ENCODE measurements around the gene CAST.
A peak's percentile ranks its signal among the peaks of the same experiment; 100 is the strongest.
"Not testable (repeated sequence)": the region's sequence is repeated elsewhere in the genome, so short reads cannot be mapped to it uniquely, and the experiment has no call there.

Gene CAST

DNA sequence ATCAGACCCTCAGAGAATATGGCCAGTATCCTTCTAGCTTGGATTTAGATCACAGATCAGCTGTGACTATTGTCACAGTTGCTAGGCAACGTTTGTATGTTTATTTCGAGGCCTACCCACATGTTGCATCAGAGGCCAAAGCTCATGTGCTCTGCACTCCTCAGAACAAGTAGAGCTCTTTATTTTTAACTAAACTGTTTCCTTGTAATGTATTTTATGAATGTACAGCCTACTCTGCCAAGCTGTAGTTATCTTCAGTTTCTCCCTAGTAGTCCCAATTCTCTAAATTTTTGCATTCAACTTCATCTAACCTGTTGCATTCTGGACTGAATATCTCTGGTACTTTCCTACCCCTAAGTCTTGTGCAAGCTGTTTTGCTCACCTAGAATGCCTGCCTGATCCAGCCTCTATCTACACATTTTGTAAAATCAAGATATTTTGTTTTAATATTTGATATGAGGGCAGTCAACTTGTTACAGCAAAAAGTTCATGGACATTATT is 52.8 kb downstream of the CAST start:
- DNase-seq: peak; percentile 55

DNA sequence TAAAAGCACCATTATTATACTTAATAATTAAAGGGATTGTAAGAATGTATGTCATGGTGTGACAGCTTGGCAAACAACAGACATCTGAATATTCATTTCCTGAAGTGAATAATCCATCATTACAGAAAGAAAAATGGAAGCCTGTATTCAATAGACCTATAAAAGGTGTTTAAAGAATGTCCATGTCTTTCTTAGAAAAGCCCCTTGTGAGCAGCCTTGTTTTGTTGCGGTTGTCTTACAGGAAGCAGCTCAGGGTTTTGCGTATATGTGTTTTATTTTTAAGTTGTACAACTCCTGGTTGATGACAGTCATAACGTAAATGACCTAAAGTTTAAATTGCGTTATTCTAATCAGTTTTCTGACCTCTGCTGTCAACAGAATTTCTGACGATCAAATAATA is 53.8 kb downstream of the CAST start:
- no peak for DNase-seq

DNA sequence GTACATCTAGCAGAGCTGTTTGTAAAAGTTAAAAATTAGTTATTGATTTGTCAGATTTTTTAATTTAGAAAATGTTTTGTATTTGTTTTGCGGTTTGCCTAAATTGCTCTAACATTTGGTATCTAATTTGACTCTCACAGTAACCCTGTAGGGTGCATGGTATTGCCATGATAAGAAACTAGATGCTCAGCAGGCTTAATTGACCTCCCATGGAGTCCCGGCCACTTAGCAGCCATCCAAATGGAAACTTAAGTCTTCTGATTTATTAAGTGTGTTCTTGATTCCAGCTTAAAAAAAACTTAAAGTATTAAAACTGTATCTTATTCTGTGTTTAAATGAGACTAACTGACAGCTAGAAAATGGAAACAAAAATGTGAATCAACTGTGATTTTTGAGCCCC is 54.5 kb downstream of the CAST start:
- DNase-seq: no peak

DNA sequence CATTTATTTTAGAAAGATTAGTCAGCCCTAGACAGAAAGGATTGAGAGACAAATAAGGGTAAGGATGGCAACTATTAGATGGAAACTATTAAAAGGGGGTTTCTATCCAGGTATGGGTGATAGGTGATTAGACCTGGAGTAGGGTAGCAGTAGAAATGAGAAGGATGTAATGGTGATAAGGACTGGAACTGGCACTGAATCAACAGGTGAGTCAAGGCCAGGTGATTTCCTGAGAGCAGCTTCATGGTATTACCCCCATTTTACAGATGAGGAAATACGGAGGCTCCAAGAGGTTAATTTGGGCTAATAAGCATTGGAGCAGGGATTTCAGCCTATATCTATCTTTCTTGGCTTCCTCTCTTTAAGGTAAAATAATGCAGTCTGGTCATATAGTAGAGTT is 55.7 kb downstream of the CAST start:
- DNase-seq: no peak

DNA sequence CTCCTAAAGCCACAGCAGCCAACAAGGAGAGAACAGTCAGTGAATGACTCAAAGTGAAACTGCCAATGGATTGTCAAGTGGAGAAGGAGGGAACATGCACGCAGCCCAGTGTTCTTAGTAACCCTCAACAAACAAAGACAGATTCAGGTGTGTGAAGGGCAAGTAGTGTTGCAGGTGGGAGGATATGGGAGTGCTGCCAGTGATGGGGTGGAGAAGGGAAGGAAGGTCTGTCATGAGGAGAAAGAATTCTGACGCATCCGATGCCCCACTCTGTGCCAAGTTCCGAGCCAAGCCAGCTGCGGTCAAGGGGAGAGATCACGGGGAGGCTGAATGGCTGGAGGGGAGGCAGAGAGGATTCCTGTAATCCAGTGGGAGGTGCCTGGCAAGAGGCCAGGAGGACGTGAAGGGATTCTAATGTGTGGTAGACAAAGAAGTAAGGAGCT is 56.5 kb downstream of the CAST start:
- no peak for DNase-seq

DNA sequence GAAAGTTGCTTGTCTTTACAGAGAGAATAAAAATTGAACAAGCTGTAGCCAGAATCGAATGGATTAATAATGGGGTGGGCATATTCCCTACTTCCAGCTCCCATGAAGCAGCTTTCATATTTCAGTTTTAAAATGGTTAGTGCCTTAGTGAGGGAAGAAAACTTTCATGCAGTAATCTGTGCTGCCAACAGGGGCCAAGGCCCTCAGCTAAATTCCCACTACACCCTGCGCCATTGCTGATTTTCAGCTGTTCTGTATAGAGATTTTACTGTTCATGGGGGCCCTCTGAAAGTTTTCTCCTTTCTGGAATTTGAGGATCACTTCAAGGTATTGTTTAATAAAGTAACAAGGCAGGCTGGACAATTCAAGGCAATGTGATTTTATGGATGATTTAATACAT is 58.2 kb downstream of the CAST start:
- DNase-seq: no peak

DNA sequence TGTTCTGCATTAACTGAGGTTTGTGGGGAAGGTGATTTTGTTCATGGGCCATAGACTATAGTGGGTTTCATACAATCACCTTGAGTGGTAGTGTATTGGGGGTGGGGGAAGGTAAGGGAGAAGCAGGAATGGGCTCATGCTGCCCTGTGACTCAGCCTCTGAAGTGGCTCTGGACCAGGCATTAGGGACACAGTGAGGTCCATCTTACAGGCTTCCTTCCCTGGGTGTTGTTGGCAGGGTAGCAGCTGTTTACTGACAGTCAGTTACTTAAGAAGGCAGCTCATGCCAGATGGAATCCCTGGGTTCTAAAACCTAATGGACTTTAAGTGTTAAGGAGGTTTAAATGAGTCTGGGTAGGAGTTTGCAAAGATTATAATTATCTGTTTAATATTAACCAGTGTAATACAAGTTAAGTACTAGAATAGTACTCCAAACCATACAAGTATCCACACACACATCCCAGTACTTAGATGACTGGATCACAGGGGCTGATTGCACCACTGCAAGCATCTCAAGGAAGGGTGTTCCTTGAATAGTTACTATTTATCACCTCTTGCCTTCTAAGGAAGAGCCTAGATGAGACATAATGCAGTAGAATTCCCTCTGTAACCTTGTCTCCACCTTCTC is 59.3 kb downstream of the CAST start:
- DNase-seq: peak; percentile 41

DNA sequence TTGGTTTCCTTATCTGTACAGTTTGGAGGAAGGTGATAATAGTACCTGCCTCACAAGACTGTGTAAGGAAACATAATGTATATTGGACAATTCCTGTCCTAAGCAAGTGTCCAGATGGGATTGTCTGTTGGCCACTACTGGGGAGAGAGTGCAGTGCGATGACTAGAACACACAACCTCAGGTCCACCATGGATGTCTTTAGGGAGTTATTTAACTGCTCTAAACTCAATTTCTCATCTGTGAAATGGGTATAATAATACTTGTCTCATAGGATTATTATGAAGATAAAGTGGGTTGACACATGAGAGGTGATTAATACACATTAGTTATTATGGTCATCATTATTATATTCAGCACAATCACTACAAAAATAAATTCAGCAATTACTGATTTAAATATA is 63.1 kb downstream of the CAST start:
- DNase-seq: no peak

DNA sequence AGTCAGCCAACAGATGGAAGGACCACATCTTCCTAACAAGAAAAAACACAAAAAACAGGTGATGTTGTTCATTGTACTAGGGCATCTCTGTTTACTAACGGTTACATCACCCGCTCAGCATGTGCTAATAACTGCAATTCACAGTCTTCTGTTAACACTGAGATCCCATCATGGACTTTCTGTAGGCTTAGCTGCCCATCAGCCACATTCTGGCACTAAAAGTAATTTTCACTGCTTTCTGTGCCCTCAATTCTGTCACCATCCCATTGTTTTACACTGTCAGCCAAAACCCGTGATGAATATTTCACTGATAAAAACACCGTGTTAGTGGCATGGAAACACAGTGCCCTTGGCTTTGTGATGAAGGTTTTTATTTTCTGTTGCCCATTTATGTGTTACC is 64.6 kb downstream of the CAST start:
- DNase-seq: no peak

DNA sequence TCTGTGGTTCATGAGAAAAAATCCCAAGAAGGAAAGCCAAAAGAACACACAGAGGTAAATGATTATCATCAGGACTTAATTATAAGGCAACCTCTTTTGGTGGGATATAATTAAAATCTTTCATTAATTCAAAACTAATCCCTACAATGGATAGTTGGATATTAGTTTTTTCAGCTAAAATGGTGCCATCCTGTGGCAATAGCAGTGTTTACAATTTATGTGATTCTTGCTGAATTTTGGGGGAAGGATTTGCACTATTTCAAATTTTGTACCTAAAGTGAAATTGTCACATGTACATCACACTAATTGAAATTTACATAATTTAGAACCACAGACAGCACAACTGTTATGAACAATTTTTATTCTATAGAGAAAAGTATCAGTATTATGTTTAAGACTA is 67.0 kb downstream of the CAST start:
- DNase-seq: no peak

DNA sequence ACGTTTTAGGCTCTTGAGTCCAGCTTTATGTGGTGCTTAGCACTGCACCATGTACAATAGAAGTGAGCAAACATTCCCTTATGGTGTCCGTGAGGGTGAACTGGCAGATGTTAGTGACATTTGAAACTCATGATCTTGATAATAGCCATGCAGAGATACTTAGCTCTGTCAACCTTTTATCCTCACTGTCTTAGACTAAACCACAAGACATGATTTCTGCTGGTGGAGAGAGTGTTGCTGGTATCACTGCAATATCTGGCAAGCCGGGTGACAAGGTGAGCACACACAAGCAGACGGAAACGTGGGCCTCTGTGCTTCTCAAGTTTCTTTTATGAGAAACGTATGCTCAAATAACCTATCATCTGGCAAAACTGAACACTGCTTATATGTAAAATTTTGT is 68.4 kb downstream of the CAST start:
- DNase-seq: no peak

DNA sequence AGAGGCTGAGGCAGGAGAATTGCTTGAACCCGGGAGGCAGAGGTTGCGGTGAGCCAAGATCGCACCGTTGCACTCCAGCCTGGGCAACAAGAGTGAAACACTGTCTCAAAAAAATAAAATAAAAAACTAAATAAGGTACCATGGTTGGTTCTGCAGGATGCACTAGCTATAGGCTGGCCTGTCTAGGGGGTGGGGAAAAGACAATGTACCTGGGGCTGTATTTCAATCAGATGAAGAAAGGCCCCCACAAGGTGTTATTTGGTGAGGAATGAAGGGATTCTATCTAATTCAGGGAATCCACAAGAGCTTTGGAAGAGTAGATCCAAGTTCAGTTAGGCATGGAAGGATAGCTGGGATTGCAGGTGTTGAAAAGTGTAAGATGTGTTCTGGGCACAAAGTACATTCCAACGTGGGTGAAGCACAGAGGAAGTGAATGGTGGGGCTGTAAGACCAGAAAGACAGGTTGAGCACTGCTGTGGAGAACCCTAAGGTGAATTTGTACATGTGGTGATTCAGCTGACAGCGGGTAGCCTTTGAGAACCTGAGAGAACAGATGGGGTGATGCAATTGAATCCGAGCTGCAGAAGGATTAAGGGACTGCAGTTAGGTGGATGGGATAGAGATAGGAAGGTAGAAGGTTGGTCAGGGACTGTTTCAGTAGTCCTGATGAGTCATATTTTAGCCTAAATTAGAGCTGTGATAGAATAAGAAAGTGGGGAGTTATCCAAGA is 71.8 kb downstream of the CAST start:
- no peak for DNase-seq

DNA sequence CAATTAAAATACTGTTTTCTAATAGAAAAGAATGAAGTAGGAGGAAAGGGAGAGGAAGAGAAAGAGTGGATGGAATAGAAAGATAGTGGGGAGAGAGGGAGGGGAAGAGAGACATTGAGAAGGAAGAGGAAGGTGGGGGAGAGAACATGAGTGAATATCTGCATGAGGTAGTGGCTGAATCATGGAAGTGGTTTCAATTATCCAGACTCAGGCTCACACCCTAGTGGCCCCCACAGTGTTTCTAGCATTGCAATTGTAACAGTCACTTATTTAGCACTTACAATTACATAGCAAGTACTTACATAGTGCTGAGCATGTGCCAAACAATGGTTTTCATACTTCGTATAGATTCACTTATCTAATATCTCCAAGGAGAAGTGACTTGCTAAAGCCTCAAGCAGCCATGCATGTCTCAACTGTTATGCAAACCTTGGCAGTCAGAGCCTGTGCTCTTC is 72.7 kb downstream of the CAST start:
- DNase-seq: no peak

DNA sequence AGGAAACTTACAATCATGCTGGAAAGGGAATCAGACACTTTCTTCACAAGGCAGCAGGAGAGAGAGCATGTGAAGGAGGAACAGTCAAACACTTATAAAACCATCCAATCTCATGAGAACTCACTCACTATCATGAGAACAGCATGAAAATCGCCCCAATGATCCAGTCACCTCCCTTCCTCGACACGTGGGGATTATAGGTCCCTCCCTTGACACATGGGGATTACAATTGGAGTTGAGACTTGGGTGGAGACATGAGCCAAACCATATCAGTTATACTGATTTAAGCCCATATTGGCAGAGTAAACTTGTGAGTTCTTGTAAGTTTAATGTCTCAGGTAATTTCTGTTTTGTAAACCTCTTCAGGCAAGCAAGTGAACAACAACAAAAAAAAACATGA is 74.8 kb downstream of the CAST start:
- DNase-seq: no peak

DNA sequence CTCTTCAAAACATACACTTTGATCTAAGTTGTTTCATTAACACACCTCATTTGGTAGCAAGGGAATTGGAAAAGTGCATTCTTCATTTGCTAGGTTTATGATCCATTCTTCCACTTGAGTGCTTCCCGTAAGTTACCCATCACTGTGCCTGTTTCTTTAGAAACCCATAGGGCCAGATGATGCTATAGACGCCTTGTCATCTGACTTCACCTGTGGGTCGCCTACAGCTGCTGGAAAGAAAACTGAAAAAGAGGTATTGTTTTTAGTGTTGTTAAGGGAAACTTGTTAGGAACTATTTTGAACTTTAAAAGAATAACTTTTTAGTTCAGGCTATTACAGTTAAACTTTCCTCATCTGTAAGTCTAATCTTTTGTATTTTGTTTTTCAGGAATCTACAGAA is 78.9 kb downstream of the CAST start:
- no peak for DNase-seq

DNA sequence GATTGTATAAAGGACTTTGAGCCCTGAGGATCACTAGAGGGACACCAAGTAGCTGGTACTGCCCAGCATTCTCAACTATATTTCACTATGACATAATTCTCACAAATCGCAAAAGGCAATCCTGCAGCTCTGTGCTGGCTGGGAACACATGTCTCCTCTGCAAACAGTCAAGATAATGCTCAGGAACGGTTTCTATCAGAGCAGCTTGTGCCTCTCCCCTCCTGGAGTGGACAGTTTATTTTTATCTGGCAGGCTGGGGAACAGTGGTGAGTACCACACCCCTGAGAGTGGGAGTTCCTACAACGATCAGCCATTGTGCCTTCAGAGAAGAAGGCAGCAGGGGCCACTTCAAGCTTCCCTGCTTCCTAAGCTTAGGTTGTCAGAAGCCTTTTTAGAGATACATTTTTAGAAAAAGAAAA is 79.7 kb downstream of the CAST start:
- no peak for DNase-seq

DNA sequence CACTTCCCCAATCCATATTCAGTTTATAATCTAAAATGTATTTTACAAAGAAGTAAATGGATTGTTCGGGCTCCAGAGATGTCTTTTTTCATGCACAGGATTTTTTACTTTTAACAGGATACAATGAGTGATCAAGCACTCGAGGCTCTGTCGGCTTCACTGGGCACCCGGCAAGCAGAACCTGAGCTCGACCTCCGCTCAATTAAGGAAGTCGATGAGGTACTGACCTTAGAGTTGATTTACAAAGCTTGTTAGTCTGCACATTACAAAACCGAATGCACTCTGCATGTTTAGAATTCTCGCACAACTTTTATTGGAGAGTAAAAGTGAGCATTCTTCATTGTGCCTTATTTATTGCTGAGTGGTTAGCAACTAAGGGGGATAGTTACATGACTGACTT is 80.4 kb downstream of the CAST start:
- DNase-seq: no peak

DNA sequence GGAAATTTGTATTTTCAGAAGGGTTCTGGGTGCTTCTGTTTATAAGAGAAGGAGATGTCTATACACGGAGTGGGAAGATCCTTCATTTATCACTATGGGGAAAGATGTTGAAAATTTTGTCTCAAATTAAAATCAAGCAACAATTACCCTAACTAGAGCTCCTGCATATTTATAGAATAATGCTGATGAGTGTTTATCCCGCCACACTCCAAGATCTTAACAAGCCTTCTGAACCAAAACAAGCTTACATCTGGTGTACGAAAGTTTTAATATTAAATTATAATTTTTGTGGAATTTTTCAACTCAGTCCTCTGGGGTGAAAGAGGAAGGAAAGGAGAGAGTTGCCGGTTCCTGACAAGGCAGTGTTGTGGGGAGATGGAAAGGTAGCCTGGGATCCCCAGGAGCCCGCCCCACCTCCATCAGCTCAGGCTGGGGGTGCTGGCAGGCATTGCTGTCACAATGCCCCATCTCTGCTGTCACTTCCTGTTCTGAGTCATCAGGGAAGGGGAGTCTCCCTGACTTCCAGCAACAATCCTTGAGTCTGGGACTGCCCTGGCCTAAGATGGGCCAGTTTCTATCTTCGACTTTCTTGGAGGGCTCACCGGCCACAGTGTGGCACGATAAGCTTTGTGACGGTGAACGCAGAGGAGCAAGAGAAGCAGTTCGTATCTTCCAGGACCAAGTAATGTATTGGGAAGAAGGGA is 81.0 kb downstream of the CAST start:
- DNase-seq: no peak

DNA sequence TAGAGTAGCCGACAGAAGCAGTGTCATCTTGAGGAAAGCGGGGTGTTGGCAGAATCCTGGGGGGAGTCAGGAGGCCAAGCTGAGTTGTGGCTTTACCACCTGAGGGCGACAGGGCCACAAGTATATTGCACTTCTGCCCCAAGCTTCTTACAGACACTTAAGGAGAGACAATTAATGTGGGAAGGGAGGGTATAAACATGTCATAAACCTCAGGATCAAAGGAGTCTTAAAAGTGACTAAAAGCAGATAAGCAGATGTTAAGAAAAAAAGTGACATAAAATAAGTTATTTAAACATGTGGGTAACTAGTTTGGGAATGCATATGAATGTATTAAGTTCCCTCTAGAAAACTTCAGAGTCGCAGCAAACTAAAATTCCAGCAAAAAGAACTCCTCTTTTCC is 81.6 kb downstream of the CAST start:
- DNase-seq: no peak

DNA sequence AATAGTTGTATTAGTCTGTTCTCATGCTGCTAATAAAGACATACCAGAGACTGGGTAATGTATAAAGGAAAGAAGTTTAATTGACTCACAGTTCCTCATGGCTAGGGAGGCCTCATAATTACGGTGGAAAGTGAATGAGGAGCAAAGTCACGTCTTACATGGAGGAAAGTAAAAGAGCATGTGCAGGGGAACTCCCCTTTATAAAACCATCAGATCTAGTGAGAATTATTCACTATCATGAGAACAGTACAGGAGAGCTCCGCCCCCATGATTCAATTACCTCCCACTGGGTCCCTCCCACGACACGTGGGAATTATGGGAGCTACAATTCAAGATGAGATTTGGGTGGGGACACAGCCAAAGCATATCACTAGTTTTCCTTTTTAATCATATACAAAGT is 82.0 kb downstream of the CAST start:
- DNase-seq: not testable (repeated sequence)

DNA sequence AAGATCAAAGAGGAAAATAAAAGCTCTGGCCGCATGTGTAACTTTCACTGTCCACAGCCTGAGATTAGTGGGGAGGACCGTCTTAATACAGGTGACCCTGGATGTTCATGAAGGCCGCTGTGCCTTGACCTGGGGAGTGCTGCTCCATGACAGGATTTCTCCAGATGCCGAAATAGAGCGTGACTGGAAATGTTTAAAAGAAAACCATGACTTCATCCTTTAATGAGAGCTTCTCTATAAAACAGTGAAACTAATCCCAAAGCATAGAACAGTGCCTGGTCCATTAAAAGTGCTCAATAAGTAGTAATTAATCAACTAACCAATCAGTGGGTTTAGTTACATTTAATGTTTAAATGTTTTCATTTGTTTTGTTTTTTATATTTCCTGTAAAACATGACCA is 82.8 kb downstream of the CAST start:
- no peak for DNase-seq

DNA sequence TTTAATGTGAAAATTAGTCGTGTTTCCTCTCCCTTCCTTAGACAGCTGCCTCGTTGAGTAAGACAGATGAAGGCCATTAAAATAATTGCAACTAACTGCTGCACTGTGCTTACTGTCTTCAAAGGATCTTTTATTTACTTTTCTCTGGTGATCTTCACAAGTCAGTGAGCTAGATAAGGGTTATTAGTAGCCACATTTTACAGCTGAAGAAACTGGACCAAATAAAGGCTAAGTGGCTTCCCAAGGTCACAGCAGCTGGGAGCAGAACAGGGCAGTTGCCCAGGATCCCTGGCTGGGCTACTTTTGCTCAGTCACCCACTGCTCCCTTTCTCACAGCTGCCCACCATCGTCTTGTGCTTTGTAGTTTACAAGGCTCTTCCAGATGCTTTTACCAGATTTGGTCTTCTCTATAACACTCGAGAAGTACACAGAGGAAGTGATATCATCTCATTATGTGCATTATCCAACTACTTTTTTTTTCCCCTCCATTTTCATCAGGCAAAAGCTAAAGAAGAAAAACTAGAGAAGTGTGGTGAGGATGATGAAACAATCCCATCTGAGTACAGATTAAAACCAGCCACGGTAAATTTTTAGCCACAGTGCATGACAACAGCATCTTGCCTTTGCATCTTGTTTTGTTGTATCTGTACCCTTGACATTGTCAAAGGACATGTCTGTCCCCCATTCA is 83.8 kb downstream of the CAST start:
- DNase-seq: peak; percentile 63

DNA sequence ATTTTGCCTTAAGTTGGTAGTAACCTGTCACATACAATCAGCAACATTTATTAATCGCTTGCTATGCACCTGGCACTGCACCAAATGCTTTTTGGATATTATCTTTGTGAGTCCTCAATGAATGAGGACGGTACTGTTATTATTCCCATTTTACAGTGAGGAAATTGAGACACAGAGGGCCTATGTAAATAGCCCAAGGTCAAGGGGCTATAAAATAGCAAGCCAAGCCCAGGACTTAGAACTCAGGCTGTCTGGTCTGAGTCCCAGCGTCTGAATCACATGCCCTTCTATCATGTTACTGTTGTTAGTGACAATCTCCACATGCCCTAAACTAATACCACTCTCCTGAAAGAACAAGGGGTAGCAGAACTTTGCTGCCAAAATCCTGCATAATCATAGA is 85.5 kb downstream of the CAST start:
- no peak for DNase-seq
